Right lung (tissue), 5 donors: ENCODE measurements around the gene VWA2. TPM values are rescaled to one million over a fixed set of nuclear protein-coding genes. Genes with fewer than 3 reads are reported as not detected.

Source experiments
- DNase-seq, 2 donors: peaks; one replicate each; pipeline ENCODE4 v3.0.0-alpha.2; 2013
- polyA plus RNA-seq, 5 donors: library from polyadenylated mRNA; unstranded; fragments of 120-200 nt; gene quantifications; one replicate each; pipeline versions ENCODE4 v1.2.1 to v1.2.3, GENCODE V29; 2013; ENCODE audit warnings: inconsistent platforms in 1 of 5, low replicate concordance in 1 of 5; ENCODE audit not compliant: insufficient read length in 5 of 5, insufficient read depth in 1 of 5

The VWA2 gene
- polyA plus RNA-seq, 5 donors: 21.6 to 30.6 (median 24.8) TPM

GRCh38 chr10:114245121-114245791 lies 6.2 kb downstream of the VWA2 start:
- DNase-seq: no peak

DNA sequence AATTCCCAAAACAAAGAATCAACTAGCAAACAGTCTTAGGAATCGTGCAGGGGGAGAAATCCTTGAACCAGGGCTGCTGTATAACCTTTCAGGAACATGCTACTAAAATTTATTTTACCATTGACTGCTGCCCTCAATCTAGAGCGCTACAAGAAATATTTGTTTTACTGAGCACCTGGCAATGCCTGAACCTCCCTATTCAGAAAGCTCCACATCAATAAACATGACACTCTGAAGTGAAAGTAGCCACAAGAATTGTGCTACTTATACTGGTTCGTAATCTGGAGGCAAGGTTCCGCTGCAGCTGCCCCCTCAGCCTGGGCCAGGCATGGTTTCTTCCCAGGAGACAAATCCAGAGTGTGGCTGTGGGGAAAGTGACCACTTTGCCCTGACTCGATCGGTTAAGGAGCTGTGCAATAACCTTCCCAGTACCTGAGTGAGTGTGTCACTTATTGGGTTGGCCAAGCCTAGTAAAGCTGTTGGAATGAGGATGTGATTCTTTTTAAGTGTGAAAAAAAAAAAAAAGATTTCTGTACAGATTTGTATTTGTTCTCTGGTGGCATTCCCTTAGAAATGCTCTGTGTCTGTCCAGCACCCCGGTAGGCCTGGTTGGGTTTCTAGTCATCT lies 7.7 kb downstream of the VWA2 start:
- no peak for DNase-seq

- DNase-seq: no peak
These were observed 11.2 kb downstream of the VWA2 start for GRCh38 chr10:114250236-114250635.

DNA sequence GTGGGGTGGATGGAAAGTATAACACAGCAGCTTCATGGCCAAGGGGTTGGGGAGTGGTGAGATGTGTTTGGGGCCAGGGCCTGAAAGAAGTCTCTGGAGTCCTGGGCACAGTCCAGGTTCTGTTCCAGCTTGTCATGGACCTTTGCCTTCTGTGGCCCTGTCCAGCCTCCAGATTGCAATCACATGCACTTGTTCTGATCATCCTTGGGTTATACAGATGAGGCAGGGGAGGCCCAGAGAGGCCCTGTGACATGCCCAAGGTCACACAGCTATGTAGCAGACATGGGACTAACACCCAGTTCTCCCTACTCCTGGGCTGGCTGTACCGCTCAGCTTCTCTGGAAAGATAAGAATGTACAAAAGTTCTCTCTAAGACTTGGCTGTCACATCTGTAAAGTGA lies 11.7 kb downstream of the VWA2 start:
- no peak for DNase-seq

DNA sequence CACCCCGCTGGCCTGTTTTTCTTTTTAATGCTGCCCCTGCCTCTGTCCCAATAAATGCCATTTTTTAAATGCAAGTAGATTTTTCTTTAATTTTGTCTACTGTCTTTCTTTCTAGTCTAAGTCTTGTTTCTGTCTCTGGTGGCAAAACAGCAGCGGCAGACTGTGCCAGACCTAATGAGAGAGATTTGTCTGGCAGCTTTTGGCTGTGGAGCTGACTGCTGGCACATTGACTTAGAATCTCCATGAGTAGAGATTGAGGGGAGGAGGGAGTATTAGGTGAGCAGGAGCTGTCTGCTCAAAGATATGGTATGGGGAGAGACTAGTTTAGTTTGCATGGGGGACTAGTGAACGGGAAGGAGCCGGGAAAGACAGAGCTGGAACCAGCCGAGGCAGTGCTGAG lies 13.0 kb downstream of the VWA2 start:
- DNase-seq: no peak

DNA sequence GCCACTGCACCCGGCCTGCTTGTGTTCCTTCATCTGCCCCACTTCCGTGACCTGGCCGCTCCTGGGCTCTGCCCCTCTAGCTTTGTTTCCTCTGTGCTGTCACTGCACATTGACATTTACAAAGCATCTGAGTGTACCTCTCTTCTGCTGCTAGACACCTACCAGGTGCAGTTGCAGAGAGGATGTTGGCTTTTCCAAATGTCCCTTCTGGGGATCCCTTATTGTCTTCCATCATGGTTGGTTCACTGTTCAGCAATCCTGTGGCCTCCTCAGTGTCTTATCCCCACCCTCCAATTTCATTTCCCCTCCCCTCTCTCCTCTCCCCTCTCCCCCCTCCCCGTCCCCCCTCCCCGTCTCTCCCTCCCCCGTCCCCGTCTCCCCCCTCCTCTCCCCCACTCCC lies 13.8 kb downstream of the VWA2 start:
- no peak for DNase-seq

- no peak for DNase-seq
These were observed 16.2 kb downstream of the VWA2 start for GRCh38 chr10:114255227-114255626.

DNA sequence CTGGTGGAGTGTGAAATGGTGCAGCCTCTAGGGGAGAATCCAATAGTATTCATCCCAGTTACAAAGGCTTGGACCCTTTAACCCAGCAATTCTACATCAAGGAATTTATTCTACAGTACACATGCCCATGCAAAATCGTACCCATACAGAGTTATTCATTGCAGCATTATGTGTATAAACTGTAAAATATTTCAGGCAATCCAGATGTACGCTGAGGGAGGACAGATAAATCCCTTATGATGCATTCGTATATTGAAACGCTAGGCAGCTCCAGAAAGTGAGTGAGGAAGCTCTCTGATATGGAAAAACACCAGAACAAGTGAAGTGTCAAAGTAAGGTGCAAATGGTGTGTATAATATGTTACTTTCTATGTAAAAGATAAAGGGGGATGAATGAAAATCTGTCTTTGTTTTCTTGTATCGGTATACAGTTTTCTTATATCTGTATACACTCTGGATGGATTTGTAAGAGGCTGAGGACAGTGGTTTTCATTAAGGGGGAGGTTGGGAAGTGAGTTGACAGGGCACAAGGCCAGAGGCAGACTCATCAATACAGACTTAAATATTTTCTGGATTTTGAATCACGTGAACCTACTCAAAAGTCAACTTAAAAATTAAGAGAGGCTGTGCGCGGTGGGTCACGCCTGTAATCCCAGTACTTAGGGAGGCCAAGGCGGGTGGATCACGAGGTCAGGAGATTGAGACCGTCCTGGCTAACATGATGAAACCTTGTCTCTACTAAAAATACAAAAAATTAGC lies 17.1 kb downstream of the VWA2 start:
- DNase-seq: no peak

DNA sequence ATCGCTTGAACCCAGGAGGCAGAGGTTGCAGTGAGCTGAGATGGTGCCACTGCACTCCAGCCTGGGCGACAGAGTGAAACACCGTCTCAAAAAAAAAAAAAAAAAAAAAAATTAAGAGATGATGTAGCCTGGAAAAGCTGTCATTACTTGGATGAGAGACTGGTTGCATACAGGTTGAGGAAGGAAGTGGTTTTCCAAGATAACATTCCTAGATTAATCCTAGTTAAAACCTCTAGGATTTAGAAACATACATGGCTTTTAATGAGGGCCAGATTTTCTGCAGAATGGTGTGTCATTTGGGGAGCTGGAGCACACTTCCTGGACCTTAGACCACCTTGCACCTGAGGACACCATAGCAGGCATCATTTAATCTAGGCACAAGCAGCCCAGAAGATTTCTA lies 17.8 kb downstream of the VWA2 start:
- no peak for DNase-seq

GRCh38 chr10:114257498-114257897 lies 18.4 kb downstream of the VWA2 start:
- no peak for DNase-seq

DNA sequence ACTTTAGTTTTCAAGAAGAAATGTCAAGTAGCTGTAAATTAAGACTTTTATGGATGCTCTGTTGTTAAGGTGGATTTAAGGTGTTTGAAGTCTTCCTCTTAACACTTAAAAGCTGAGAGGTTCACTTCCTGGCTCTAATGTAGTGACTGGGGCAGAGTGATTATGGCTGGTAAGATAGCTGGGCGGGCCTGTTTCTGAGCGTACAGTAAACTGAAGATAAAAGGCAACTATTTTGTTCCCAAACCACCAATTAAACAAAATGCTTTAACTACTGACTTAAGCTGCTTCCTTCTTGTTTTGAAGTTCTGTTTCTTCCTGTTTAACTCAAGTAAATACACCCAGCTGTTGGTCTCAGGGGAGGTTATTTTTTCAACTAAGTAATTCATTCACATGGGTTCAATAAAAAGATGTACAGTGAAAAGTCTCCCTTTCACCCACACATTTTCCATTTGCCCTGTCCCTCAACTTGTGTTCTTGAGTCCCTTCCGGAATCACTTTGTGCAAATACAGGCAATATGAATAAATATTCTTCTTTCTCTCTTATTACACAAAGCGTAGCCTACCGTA lies 19.3 kb downstream of the VWA2 start:
- peak in 1 of 2 donors; percentile 23 for DNase-seq

- DNase-seq: no peak
These were observed 20.8 kb downstream of the VWA2 start for GRCh38 chr10:114259824-114260223.

DNA sequence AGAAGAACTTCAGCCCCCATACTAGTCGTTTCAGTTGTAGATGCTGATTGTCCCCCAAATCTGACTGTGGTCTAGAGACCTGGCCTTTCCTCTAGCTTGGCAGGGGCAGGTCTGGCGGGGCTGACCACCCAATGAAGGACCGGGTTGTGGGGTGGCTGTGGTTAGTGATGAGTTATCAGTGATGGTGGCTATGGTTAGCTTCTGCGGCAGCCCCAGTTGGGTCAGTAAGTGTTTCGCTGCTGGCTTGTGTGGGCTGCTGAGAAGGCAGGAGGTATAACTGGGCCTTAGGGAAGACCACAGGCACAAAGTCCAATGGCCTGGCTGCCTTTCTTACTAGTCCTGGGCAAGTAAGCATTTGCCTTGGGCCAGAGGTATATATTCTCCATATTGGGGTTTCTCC lies 21.3 kb downstream of the VWA2 start:
- DNase-seq: no peak

GRCh38 chr10:114261076-114261475 lies 22.0 kb downstream of the VWA2 start:
- DNase-seq: no peak

DNA sequence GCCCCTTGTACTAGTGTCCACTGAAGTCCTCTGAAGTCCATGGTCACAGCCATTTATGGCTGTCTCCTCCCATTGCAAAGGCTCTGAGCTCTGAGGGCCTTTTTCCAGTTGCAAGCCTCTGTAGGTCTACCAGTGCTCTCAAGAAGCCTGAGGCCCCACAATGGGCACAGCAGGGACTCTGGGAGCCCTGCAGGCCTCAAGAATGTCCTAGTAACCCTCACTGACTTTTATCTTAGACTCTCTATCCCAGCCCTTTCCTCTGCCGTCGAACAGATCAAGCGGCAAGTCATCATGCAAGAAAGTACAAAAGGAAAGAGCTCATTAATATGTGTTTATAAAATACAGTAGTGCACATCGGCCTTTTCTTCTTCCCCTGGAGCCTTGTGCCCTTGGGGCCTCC lies 23.4 kb downstream of the VWA2 start:
- DNase-seq: no peak

GRCh38 chr10:114265392-114266053 lies 26.5 kb downstream of the VWA2 start:
- DNase-seq: no peak

GRCh38 chr10:114266521-114266920 lies 27.5 kb downstream of the VWA2 start:
- DNase-seq: peak in 1 of 2 donors; percentile 27

- peak; percentile 39 to 41 for DNase-seq
These were observed 32.2 kb downstream of the VWA2 start for GRCh38 chr10:114271075-114271778.

GRCh38 chr10:114271779-114272167 lies 32.7 kb downstream of the VWA2 start:
- DNase-seq: no peak

DNA sequence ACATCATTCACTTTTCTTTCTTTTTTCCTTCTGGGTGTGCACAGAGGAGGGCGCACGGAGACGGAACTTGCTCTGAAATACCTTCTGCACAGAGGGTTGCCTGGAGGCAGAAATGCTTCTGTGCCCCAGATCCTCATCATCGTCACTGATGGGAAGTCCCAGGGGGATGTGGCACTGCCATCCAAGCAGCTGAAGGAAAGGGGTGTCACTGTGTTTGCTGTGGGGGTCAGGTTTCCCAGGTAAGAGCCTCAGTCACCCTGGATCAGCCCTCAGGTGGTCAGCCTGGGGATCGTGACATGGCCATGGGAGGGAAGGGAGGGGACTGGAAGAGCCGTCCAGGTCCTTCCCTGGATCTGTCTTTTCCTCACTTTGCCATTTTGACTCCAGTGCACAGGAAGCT lies 33.6 kb downstream of the VWA2 start:
- no peak for DNase-seq

DNA sequence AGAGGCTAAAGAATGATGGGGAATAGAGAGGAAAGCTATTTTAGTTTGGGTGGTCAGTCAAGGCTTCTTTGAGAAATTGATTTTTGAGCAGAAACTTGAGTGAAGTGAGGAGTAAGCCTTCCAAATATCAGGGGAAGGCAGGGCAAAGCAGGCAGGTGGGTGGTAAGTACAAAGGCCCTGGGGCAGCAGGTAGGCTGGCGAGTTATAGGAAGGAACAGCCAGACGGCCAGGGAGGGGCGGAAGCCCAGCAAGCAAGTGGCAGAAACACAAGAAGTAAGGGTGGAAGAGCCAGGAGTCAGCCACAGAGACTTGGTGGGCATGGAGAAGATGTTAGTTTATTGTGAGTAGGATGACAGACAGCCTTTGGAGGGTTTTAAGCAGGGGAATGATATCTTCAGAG lies 34.9 kb downstream of the VWA2 start:
- no peak for DNase-seq
